GM23338 (cell line): ENCODE results near the gene PSMC4. TPM values are rescaled to one million over a fixed set of nuclear protein-coding genes. Genes with fewer than 3 reads are reported as not detected.

Experiments
- ATAC-seq: fragments of 200-7000 bp; cut with Tn5 transposase; 3 replicates; pipeline ENCODE4 v1.9.1; 2020
- DNase-seq: peaks from one replicate; pipeline ENCODE4 v3.0.0-alpha.2; 2015; ENCODE audit warnings: low spot score
- H2AFZ ChIP-seq: fragments of 200-600 bp; sonication (generic); 2 replicates; pipeline ENCODE4 v1.8.0; 2016; ENCODE audit warnings: antibody characterized with exemption, mild to moderate bottlenecking, moderate library complexity
- H3F3A ChIP-seq: fragments of 200-600 bp; sonication (generic); replicated peaks from 2 replicates; pipeline ENCODE4 v1.8.0; 2017; ENCODE audit warnings: antibody characterized with exemption, mixed run types, low read depth
- H3K27ac ChIP-seq: fragments of 200-600 bp; sonication (generic); 2 replicates; pipeline ENCODE4 v1.6.1; 2016; ENCODE audit warnings: low read depth
- H3K27me3 ChIP-seq: fragments of 200-600 bp; sonication (generic); 2 replicates; pipeline ENCODE4 v1.8.0; 2016; ENCODE audit warnings: mild to moderate bottlenecking, mixed run types, moderate library complexity; ENCODE audit not compliant: insufficient read depth
- H3K36me3 ChIP-seq: fragments of 200-600 bp; sonication (generic); 2 replicates; pipeline ENCODE4 v1.8.0; 2016; ENCODE audit warnings: mild to moderate bottlenecking; ENCODE audit not compliant: insufficient read depth
- H3K4me1 ChIP-seq: fragments of 200-600 bp; sonication (generic); 2 replicates; pipeline ENCODE4 v1.8.0; 2016; ENCODE audit warnings: mild to moderate bottlenecking, moderate library complexity; ENCODE audit not compliant: insufficient read depth
- H3K4me2 ChIP-seq: fragments of 200-600 bp; sonication (generic); 2 replicates; pipeline ENCODE4 v1.7.1; 2017; ENCODE audit warnings: mixed run types
- H3K4me3 ChIP-seq: fragments of 200-600 bp; sonication (generic); 2 replicates; pipeline ENCODE4 v1.6.1; 2016; ENCODE audit warnings: mixed run types
- H3K79me2 ChIP-seq: fragments of 200-600 bp; sonication (generic); replicated peaks from 2 replicates; pipeline ENCODE4 v1.8.0; 2017; ENCODE audit warnings: mild to moderate bottlenecking; ENCODE audit not compliant: insufficient read depth
- H3K9me2 ChIP-seq: fragments of 200-600 bp; sonication (generic); 2 replicates; pipeline ENCODE4 v1.8.0; 2017; ENCODE audit not compliant: insufficient read depth
- H4K20me1 ChIP-seq: fragments of 200-600 bp; sonication (generic); replicated peaks from 2 replicates; pipeline ENCODE4 v1.8.0; 2017; ENCODE audit warnings: mild to moderate bottlenecking; ENCODE audit not compliant: insufficient read depth
- H3K27ac Mint-ChIP-seq: 2 replicates; pipeline ENCODE4 v1.8.0; 2020; ENCODE audit warnings: inconsistent platforms, mild to moderate bottlenecking, moderate library complexity, mixed read lengths
- H3K27me3 Mint-ChIP-seq: 3 replicates; pipeline ENCODE4 v1.8.0; 2022; ENCODE audit warnings: low read depth, mild to moderate bottlenecking, moderate library complexity, mixed read lengths, inconsistent platforms; ENCODE audit not compliant: insufficient read depth, poor library complexity
- H3K36me3 Mint-ChIP-seq: 3 replicates; pipeline ENCODE4 v1.8.0; 2021; ENCODE audit warnings: low read depth, mild to moderate bottlenecking, inconsistent platforms, moderate library complexity, mixed read lengths
- H3K4me1 Mint-ChIP-seq: 3 replicates; pipeline ENCODE4 v1.8.0; 2020; ENCODE audit warnings: mild to moderate bottlenecking, inconsistent platforms, mixed read lengths
- H3K4me3 Mint-ChIP-seq: 3 replicates; pipeline ENCODE4 v1.8.0; 2021; ENCODE audit warnings: moderate library complexity, mild to moderate bottlenecking, inconsistent platforms, mixed read lengths
- H3K9me3 Mint-ChIP-seq: 3 replicates; pipeline ENCODE4 v1.8.0; 2020; ENCODE audit warnings: moderate library complexity, mild to moderate bottlenecking, inconsistent platforms, mixed read lengths
- CREB1 ChIP-seq: fragments of 250-450 bp; sonication (Bioruptor Pico); IDR thresholded peaks from 2 replicates; pipeline ENCODE4 v1.5.0; 2020; ENCODE audit warnings: low read depth, mild to moderate bottlenecking, moderate library complexity
- EZH2 ChIP-seq: fragments of 200-600 bp; sonication (generic); IDR thresholded peaks from one replicate; pipeline ENCODE4 v1.8.0; 2017; ENCODE audit warnings: antibody characterized with exemption, mild to moderate bottlenecking, low read depth; ENCODE audit not compliant: unreplicated experiment
- EZH2phosphoT487 ChIP-seq: fragments of 200-600 bp; sonication (generic); IDR thresholded peaks from one replicate; pipeline ENCODE4 v1.8.1; 2018; ENCODE audit warnings: antibody characterized with exemption; ENCODE audit not compliant: unreplicated experiment
- JUNB ChIP-seq: IDR thresholded peaks from one replicate; pipeline ENCODE4 v1.6.1; 2016; ENCODE audit warnings: antibody characterized with exemption; ENCODE audit not compliant: unreplicated experiment
- NANOG ChIP-seq: IDR thresholded peaks from 2 replicates; pipeline ENCODE4 v1.6.1; 2016; ENCODE audit warnings: antibody characterized with exemption, borderline replicate concordance
- POLR2AphosphoS5 ChIP-seq: IDR thresholded peaks from 2 replicates; pipeline ENCODE4 v1.6.1; 2016; ENCODE audit warnings: antibody characterized with exemption, low read depth
- STAT1 ChIP-seq: IDR thresholded peaks from one replicate; pipeline ENCODE4 v1.6.1; 2016; ENCODE audit warnings: antibody characterized with exemption; ENCODE audit not compliant: unreplicated experiment
- ZNF114 ChIP-seq: fragments of 250-450 bp; sonication (Bioruptor Pico); IDR thresholded peaks from 2 replicates; pipeline ENCODE4 v1.5.0; 2020; ENCODE audit warnings: mild to moderate bottlenecking, moderate library complexity
- polyA plus RNA-seq: library from polyadenylated mRNA; unstranded; fragments of >200 nt; fragmentation: Nextera tagmentation; extraction: Ambion mirVana; gene quantifications from 2 replicates; pipeline ENCODE4 v1.2.1, GENCODE V29; 2016
- total RNA-seq: library from RNA; depleted of rRNA; stranded (reverse); fragments of >200 nt; shearing (Covaris generic); gene quantifications from 2 replicates; pipeline ENCODE4 v1.2.3, GENCODE V29; 2014
- TF ChIP-seq, protein P1 (sequence below): IDR thresholded peaks from 2 replicates; pipeline ENCODE4 v1.6.1; 2016; ENCODE audit warnings: antibody characterized with exemption
- TF ChIP-seq, protein P2 (sequence below): IDR thresholded peaks from one replicate; pipeline ENCODE4 v1.6.1; 2018; ENCODE audit warnings: antibody characterized with exemption; ENCODE audit not compliant: unreplicated experiment

Gene PSMC4
- total and polyA plus RNA-seq, 2 experiments from 2014 or later, result 135 to 147 TPM

DNA sequence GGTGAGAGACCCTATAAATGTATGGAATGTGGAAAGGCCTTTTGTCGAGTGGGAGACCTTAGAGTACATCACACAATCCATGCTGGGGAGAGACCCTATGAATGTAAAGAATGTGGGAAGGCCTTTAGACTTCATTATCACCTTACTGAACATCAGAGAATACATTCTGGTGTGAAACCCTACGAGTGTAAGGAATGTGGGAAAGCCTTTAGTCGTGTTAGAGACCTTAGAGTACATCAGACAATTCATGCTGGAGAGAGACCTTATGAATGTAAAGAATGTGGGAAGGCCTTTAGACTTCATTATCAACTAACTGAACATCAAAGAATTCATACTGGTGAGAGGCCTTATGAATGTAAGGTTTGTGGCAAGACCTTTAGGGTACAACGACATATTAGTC, 43.0 kb downstream of the PSMC4 start (continued):
- TF ChIP-seq, protein P1, sequence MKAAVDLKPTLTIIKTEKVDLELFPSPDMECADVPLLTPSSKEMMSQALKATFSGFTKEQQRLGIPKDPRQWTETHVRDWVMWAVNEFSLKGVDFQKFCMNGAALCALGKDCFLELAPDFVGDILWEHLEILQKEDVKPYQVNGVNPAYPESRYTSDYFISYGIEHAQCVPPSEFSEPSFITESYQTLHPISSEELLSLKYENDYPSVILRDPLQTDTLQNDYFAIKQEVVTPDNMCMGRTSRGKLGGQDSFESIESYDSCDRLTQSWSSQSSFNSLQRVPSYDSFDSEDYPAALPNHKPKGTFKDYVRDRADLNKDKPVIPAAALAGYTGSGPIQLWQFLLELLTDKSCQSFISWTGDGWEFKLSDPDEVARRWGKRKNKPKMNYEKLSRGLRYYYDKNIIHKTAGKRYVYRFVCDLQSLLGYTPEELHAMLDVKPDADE, result no peak
- TF ChIP-seq EZH2phosphoT487 (no peak), JUNB (no peak), EZH2 (no peak), POLR2AphosphoS5 (no peak)
- TF ChIP-seq, protein P2, sequence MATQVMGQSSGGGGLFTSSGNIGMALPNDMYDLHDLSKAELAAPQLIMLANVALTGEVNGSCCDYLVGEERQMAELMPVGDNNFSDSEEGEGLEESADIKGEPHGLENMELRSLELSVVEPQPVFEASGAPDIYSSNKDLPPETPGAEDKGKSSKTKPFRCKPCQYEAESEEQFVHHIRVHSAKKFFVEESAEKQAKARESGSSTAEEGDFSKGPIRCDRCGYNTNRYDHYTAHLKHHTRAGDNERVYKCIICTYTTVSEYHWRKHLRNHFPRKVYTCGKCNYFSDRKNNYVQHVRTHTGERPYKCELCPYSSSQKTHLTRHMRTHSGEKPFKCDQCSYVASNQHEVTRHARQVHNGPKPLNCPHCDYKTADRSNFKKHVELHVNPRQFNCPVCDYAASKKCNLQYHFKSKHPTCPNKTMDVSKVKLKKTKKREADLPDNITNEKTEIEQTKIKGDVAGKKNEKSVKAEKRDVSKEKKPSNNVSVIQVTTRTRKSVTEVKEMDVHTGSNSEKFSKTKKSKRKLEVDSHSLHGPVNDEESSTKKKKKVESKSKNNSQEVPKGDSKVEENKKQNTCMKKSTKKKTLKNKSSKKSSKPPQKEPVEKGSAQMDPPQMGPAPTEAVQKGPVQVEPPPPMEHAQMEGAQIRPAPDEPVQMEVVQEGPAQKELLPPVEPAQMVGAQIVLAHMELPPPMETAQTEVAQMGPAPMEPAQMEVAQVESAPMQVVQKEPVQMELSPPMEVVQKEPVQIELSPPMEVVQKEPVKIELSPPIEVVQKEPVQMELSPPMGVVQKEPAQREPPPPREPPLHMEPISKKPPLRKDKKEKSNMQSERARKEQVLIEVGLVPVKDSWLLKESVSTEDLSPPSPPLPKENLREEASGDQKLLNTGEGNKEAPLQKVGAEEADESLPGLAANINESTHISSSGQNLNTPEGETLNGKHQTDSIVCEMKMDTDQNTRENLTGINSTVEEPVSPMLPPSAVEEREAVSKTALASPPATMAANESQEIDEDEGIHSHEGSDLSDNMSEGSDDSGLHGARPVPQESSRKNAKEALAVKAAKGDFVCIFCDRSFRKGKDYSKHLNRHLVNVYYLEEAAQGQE, result no peak

DNA sequence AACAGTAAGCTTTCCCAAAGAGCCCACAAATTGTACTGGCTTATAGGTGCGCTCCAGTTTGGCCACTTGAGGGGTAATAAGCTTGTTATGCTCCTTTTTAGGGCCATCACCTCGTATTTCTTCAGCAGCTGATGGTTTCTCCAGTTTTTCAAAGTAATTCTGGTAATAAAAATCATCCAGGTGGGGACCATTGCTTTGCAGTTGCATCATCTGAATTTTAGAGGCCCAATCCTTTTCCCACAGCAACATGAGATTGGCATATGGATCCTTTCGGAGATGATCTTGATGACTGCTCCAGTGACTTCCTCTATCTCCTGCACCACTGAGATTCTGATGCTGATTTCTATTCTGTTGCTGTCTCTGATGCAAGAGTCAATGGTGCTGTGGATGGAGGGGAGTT, 53.0 kb downstream of the PSMC4 start:
- no peak overlapping the region for H3K4me3 ChIP-seq
- H3K27me3 Mint-ChIP-seq, result peaks cover 4% of the 10 kb centered on the region
- H3F3A ChIP-seq, result no peaks in the 10 kb centered on the region
- H4K20me1 ChIP-seq, result no peaks in the 10 kb centered on the region
- H3K4me2 ChIP-seq, result no peak overlapping the region
- H3K27me3 ChIP-seq, result no peaks in the 10 kb centered on the region
- peaks cover 94% of the 10 kb centered on the region for H3K9me3 Mint-ChIP-seq
- H3K4me1 Mint-ChIP-seq, result no peaks in the 10 kb centered on the region
- no peaks in the 10 kb centered on the region for H3K4me1 ChIP-seq
- H3K4me3 Mint-ChIP-seq, result no peak overlapping the region
- no peaks in the 10 kb centered on the region for H3K9me2 ChIP-seq
- ATAC-seq (no peak), DNase-seq (no peak)
- peaks cover 54% of the 10 kb centered on the region for H3K36me3 Mint-ChIP-seq
- no peaks in the 10 kb centered on the region for H3K79me2 ChIP-seq
- H3K36me3 ChIP-seq, result peaks cover 5% of the 10 kb centered on the region
- H2AFZ ChIP-seq, result no peak overlapping the region
- H3K27ac ChIP-seq, result no peak overlapping the region
- no peak overlapping the region for H3K27ac Mint-ChIP-seq
- TF ChIP-seq STAT1 (no peak), POLR2AphosphoS5 (no peak), ZNF114 (CRISPR knock-in tag) (no peak), EZH2 (no peak), NANOG (no peak), EZH2phosphoT487 (no peak), CREB1 (CRISPR knock-in tag) (no peak), JUNB (no peak)
- TF ChIP-seq, protein P2, result no peak
- TF ChIP-seq, protein P1, result no peak
